Measurements from ENCODE around the gene TAF6.

Gene TAF6

GRCh38 chr7:100075418-100075817 is 43.7 kb downstream of the TAF6 start:
- no peak for DNase-seq (ENCODE audit: low read depth in 1 of 2, low spot score in 1 of 2)

- DNase-seq (ENCODE audit: low read depth in 1 of 2, low spot score in 1 of 2), result no peak
These were observed 44.3 kb downstream of the TAF6 start for GRCh38 chr7:100074841-100075240.

GRCh38 chr7:100072462-100072861 is 46.7 kb downstream of the TAF6 start:
- DNase-seq (ENCODE audit: low read depth in 1 of 2, low spot score in 1 of 2), result no peak

GRCh38 chr7:100071018-100071723 is 48.0 kb downstream of the TAF6 start:
- no peak for DNase-seq (ENCODE audit: low read depth in 1 of 2, low spot score in 1 of 2)

GRCh38 chr7:100069991-100070390 is 49.2 kb downstream of the TAF6 start:
- DNase-seq (ENCODE audit: low read depth in 1 of 2, low spot score in 1 of 2), result no peak

GRCh38 chr7:100066953-100067352 is 52.2 kb downstream of the TAF6 start:
- DNase-seq (ENCODE audit: low read depth in 1 of 2, low spot score in 1 of 2), result no peak

- no peak for DNase-seq (ENCODE audit: low read depth in 1 of 2, low spot score in 1 of 2)
These were observed 53.5 kb downstream of the TAF6 start for GRCh38 chr7:100065452-100066186.

GRCh38 chr7:100064162-100064561 is 55.0 kb downstream of the TAF6 start:
- no peak for DNase-seq (ENCODE audit: low read depth in 1 of 2, low spot score in 1 of 2)

GRCh38 chr7:100063376-100063775 is 55.8 kb downstream of the TAF6 start:
- DNase-seq (ENCODE audit: low read depth in 1 of 2, low spot score in 1 of 2), result no peak

- no peak for DNase-seq (ENCODE audit: low read depth in 1 of 2, low spot score in 1 of 2)
These were observed 57.5 kb downstream of the TAF6 start for GRCh38 chr7:100061518-100062193.

GRCh38 chr7:100059251-100059739 is 59.9 kb downstream of the TAF6 start:
- DNase-seq (ENCODE audit: low read depth in 1 of 2, low spot score in 1 of 2), result no peak
